Embryonic facial prominence (tissue), 1 donor: ENCODE data around the gene SPO11.
A peak's percentile ranks its signal among the peaks of the same experiment; 100 is the strongest.
"Not testable (repeated sequence)": the region's sequence is repeated elsewhere in the genome, so short reads cannot be mapped to it uniquely, and the experiment has no call there.

Experiments used
- DNase-seq: peaks from one replicate; pipeline ENCODE4 v3.0.0-alpha.2; 2016; ENCODE audit errors: extremely low spot score

SPO11 gene

GRCh38 chr20:57341663-57342062, 12.1 kb downstream of the SPO11 start:
- DNase-seq, result no peak

GRCh38 chr20:57342829-57343228, 13.2 kb downstream of the SPO11 start:
- no peak for DNase-seq

- DNase-seq, result peak; percentile 49
Measured at GRCh38 chr20:57346477-57346876, 16.9 kb downstream of the SPO11 start.

- no peak for DNase-seq
Measured at GRCh38 chr20:57347393-57347792, 17.8 kb downstream of the SPO11 start.

- DNase-seq, result not testable (repeated sequence)
Measured at GRCh38 chr20:57348200-57348921, 18.8 kb downstream of the SPO11 start.

GRCh38 chr20:57348922-57349574, 19.4 kb downstream of the SPO11 start:
- DNase-seq, result not testable (repeated sequence)

- no peak for DNase-seq
Measured at GRCh38 chr20:57350081-57350710, 20.6 kb downstream of the SPO11 start.

- DNase-seq, result not testable (repeated sequence)
Measured at GRCh38 chr20:57350726-57351041, 21.1 kb downstream of the SPO11 start.

GRCh38 chr20:57351042-57351783, 21.6 kb downstream of the SPO11 start, which contains the start of gene RAE1:
TSS of gene RAE1 (plus strand) at chr20:57351255. CDS start at chr20:57354039, 2,784 bp downstream.
- peak; percentile 88 for DNase-seq

- DNase-seq, result no peak
Measured at GRCh38 chr20:57352305-57352704, 22.7 kb downstream of the SPO11 start.

GRCh38 chr20:57353351-57353750, 23.7 kb downstream of the SPO11 start:
- DNase-seq, result no peak

- DNase-seq, result no peak
Measured at GRCh38 chr20:57361517-57361916, 31.9 kb downstream of the SPO11 start.

- DNase-seq, result no peak
Measured at GRCh38 chr20:57364451-57364850, 34.8 kb downstream of the SPO11 start.

GRCh38 chr20:57369596-57369995, 40.0 kb downstream of the SPO11 start:
- no peak for DNase-seq

GRCh38 chr20:57370316-57370715, 40.7 kb downstream of the SPO11 start:
- no peak for DNase-seq

- DNase-seq, result no peak
Measured at GRCh38 chr20:57371363-57371762, 41.8 kb downstream of the SPO11 start.

- DNase-seq, result no peak
Measured at GRCh38 chr20:57372157-57372556, 42.6 kb downstream of the SPO11 start.

GRCh38 chr20:57372581-57373350, 43.2 kb downstream of the SPO11 start:
- no peak for DNase-seq

- no peak for DNase-seq
Measured at GRCh38 chr20:57374343-57374930, 44.8 kb downstream of the SPO11 start.

- no peak for DNase-seq
Measured at GRCh38 chr20:57374931-57375651, 45.5 kb downstream of the SPO11 start.
